DMS114 treated with DMSO at 0.1 percent for 48 hours (cell line): ENCODE results near the gene SV2C.

Experiments
- DNase-seq: peaks from one replicate; lab custom pipeline; 2025; ENCODE audit not compliant: unreplicated experiment; lab: John Stamatoyannopoulos, UW

SV2C gene

DNA sequence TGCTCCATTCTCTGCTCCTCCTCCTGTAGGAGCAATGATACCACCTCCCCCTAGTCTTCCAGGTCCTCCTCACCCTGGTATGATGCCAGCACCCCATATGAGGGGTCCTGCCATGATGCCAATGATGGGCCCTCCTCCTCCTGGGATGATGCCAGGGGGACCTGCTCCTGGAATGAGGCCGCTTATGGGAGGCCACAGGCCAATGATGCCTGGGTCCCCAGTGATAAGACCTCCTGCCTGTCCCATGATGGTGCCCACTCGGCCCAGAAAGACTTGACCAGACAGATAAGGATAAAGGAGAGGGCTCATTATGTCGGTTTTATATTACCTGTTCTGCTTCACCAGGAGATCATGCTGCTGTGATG, 293.7 kb downstream of the SV2C start:
- no peak for DNase-seq

GRCh38 chr5:76378355-76378754, 295.2 kb downstream of the SV2C start:
- DNase-seq: no peak

DNA sequence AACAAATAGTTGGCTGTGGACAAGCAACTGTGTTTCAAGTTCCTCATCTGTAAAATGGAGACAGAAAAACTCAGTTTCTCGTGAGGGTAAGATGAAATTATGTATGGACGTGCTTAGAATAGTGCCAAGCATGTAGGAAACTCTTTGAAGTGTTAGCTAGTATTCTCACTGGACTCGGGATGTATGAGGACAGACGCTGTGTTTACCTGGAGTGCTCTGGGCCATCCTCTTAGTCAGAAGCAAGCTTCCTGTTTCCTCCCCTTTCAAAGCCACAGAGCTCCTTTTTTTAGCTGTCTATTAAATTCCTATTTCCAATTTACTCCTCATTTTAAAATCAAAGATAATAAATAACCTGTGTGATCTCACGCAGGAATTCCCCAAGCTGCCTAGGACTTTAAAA, 296.1 kb downstream of the SV2C start:
- no peak for DNase-seq

- no peak for DNase-seq
Observed at GRCh38 chr5:76379855-76380254, 296.7 kb downstream of the SV2C start.

- DNase-seq: no peak
Observed at GRCh38 chr5:76380346-76381066, 297.3 kb downstream of the SV2C start.

GRCh38 chr5:76383126-76383832, 300.1 kb downstream of the SV2C start:
- DNase-seq: no peak

GRCh38 chr5:76384189-76384588, 301.0 kb downstream of the SV2C start:
- no peak for DNase-seq

- no peak for DNase-seq
Observed at GRCh38 chr5:76384705-76385104, 301.5 kb downstream of the SV2C start.

DNA sequence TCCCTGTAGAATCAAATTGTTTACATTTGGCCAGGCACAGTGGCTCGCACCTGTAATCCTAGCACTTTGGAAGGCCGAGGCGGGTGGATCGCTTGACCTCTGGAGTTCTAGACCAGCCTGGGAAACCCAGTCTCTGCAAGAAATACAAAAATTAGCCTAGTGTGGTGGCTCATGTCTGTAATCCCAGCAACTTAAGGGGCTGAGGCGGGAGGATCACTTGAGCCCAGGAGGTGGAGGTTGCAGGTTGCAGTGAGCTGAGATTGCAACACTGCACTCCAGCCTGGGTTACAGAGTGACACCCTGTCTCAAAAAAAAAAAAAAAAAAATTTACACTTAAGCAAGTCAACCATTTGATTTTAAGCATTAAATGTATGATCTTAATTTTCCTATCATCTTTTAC, 302.4 kb downstream of the SV2C start:
- DNase-seq: no peak

DNA sequence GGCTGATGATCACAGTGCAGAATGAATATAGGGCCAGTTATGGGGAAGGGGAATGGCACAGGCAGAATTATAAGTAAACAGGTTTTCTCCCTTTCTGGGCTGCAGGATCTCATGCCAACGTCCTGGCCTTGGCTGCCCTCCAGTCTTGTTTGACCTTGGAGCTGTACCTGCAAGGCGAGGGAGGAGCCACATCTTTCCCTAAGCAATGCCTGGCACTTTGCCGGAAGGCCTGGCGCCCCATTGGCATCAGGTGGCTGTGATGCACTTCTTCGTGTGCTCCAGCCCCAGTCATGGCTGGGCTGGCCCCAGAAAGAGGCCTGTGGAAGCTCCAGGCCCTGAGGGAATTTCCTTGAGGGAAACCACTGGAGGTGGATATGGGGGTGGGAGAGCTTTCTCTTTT, 303.2 kb downstream of the SV2C start:
- no peak for DNase-seq

GRCh38 chr5:76388236-76388635, 305.1 kb downstream of the SV2C start:
- no peak for DNase-seq

DNA sequence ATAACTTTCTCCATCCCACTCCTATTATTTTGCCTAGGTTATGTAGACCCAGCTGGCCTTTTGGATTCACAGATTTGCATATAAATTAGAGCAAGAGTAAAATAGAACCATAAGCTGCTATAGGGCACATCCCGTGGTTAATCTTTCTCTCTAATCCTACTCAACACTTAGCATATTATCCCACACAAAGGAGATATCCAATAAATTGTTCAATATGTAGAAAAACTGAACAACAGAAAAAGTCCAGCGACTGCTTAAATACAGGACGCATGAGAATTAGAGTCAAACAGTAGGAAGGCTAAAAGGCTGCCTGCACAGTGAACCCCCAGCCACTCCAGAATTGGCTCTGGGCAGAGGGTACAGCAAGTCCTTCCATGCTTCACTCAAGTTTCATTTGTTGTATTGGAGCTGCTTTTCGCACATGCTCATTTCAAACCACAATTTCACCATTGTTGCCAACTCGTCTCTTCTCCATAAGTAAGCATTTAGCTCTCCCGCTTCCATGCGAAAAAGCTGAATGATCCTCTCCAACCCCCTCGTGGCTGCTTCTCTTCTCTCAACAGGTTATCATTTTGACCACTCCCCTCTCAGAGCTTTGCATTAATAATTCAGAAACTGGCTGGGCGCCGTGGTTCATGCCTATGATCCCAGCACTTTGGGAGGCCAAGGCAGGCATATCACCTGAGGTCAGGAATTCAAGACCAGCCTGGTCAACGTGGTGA, 305.8 kb downstream of the SV2C start:
- DNase-seq: no peak

GRCh38 chr5:76389513-76390154, 306.5 kb downstream of the SV2C start:
- no peak for DNase-seq

GRCh38 chr5:76391014-76391413, 307.8 kb downstream of the SV2C start:
- no peak for DNase-seq

DNA sequence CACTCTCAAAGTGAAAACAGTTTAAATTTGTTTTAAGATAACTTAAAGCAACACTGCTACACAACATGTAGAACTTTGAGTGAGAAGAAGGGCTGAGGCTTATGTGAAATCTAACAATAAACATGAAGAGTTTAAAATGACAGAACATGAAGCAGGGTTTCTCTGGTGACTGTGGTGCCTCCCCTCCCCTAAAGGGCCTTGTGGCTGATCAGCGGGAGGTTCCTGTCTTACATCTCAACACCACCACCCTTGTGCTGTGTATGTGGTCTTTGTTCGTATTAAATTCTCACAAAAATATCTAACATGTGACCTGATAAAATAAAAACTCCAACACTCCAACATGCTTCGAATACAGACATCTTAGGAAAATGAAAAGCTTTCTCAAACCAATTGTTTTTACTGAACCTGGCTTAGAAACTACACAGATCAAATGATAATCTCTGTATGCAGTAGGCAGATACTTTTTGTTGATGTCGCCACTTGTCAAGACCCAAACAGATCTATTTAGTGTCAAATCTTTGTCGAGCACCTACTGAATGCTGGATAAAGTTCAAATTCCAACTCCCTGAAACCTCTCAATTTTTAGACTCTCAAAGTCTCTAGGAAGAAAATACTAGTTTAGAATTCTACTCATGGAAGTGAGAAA, 310.0 kb downstream of the SV2C start:
- no peak for DNase-seq

GRCh38 chr5:76397200-76397599, 314.0 kb downstream of the SV2C start:
- no peak for DNase-seq

GRCh38 chr5:76399268-76399667, 316.1 kb downstream of the SV2C start:
- DNase-seq: no peak

DNA sequence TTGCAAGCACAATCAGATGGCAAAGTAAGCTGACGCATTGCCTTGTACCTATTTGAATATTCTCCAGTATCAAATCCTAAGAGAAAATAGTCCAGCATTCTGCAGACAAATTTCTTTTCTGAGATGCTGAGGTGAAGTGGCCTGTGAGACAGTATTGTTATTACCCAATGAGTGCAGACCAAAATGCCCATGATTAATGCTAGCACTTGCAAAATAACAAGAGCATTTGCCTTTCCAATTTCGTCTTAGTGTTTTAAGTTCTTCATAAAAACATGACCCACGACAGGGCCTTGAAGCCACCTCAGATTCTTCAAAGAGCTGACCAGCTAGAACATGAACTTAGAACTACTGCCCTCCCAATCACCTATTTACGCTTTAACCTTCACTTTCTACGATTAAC, 317.3 kb downstream of the SV2C start:
- DNase-seq: no peak

DNA sequence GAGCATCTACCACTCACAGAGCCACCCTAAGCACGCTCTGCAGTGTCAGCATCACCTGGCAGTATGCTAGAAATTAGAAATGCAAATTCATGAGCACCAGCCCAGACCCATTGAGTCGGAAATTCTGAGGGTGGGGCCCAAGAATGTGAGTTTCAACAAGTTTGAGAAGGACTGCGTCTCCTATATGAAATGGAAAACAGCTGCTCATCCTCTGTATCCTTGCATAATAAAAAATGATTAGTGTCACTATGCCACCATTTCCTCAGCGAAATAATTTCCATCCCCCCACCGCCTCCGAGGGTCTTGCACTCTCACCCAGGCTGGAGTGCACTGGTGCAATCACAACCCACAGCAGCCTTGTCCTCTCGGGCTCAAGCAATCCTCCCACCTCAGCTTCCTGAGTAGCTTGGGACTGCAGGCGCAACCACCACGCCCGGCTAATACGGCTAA, 318.6 kb downstream of the SV2C start:
- DNase-seq: no peak

DNA sequence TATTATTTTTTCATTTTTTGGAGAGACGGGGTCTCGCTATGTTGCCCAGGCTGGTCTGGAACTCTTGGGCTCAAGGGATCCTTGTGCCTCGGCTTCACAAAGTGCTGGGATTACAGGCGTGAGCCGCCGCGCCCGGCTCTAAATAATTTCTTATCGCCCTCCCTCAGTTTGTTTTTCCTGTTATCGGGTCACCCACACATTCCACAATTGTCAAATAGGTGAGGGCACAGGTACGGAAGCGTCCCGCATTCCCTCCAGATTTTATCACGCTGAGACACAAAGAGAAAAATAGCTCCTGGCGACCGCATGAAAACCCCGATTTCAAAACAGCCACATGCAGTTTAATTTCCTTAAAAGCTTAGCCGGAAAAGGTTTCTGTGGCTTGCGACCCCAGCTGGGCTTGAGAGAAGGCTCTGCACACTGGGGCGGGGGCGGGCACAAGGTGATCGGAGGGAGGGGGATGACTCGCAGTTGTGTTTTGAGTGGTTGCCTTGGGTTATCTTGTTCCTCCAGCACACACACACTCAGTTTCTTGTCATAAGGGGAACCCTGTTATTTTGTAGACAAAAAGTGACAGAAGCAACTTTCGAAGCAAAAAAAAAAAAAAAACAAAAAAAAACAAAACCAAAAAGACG, 319.2 kb downstream of the SV2C start:
- DNase-seq: no peak
